Measurements from ENCODE around the gene VAV2.

- TF ChIP-seq POLR2AphosphoS5 (IDR thresholded peaks at IDR 0.05; ENCODE audit: control insufficient read depth, insufficient read depth, low read depth, low read length) (no peak), CXXC5 (CRISPR knock-in tag; IDR thresholded peaks at IDR 0.05) (no peak), PRPF4 (IDR thresholded peaks at IDR 0.05; ENCODE audit: insufficient read depth, low read depth, low read length, poor library complexity, severe bottlenecking) (no peak), FOXA1 (IDR thresholded peaks at IDR 0.05; ENCODE audit: borderline replicate concordance) (no peak), CHD2 (IDR thresholded peaks at IDR 0.05; ENCODE audit: low read depth, low read length) (no peak), MXI1 (IDR thresholded peaks at IDR 0.05; ENCODE audit: low read depth, low read length) (no peak), POLR2A (conservative IDR thresholded peaks at IDR 0.05) (no peak)
Observed at GRCh38 chr9:133981958-133982681, 10.0 kb downstream of the VAV2 start.

All from K562 (cell line).